Gastrocnemius medialis (tissue), 4 donors: Measurements from ENCODE around the gene LRRC71.

Experiments used
- CTCF ChIP-seq, 5 experiments: fragments of 450-650 bp in 3 of 5; fragments of 200-600 bp in 2 of 5; sonication (generic) in 2 of 5; IDR thresholded peaks in 4 of 5; conservative IDR thresholded peaks in 1 of 5; 1 replicate in 4 of 5; 2 replicates in 1 of 5; pipeline ENCODE4 v1.5.1; 2016 to 2019; ENCODE audit warnings: antibody characterized with exemption in 5 of 5, mild to moderate bottlenecking in 3 of 5, moderate library complexity in 3 of 5
- POLR2A ChIP-seq, 2 donors: fragments of 450-650 bp; IDR thresholded peaks; one replicate each; pipeline ENCODE4 v1.6.1; 2017; ENCODE audit warnings: antibody characterized with exemption in 2 of 2, mild to moderate bottlenecking in 2 of 2, moderate library complexity in 2 of 2

DNA sequence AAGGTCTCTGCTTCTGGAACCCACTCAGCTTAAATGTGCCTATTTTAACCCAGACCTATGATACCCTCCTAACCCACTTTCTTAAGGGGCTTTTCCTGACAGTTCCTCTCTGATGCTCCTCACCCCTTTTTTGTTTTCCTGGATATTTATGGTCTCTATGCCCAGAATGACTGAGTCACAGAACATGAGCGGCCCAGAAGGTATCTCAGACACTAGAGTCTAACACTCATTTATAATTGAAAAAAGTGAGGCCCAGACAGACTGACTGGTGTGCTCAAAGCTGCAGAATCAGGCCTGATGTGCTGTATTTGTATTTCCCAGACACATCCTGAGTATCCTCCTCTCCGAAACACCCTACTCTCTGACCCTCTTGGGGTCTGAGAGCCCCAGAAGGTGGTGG, 44.0 kb downstream of the LRRC71 start:
- TF ChIP-seq CTCF (IDR thresholded peaks at IDR 0.05 in 4 of 5, conservative IDR thresholded peaks at IDR 0.05 in 1 of 5) (no peak), POLR2A (IDR thresholded peaks at IDR 0.05) (no peak)
